Colonic mucosa (tissue), 4 donors: Measurements from ENCODE around the gene LRRC26. TPM values are rescaled to one million over a fixed set of nuclear protein-coding genes. Genes with fewer than 3 reads are reported as not detected.
A peak's percentile ranks its signal among the peaks of the same experiment; 100 is the strongest.

Experiments
- DNase-seq: peaks from one replicate; pipeline ENCODE4 v3.0.0-alpha.2; 2020
- H3K27ac ChIP-seq: fragments of 200-600 bp; one replicate; pipeline ENCODE4 v1.8.0; 2021
- H3K27me3 ChIP-seq: fragments of 200-600 bp; one replicate; pipeline ENCODE4 v1.8.0; 2021
- H3K36me3 ChIP-seq: fragments of 200-600 bp; one replicate; pipeline ENCODE4 v1.8.0; 2021
- H3K4me1 ChIP-seq: fragments of 200-600 bp; one replicate; pipeline ENCODE4 v1.8.0; 2021; ENCODE audit warnings: mild to moderate bottlenecking
- H3K4me3 ChIP-seq: fragments of 200-600 bp; one replicate; pipeline ENCODE4 v1.8.0; 2021
- H3K9ac ChIP-seq, 2 donors: one replicate each; pipeline ENCODE4 v1.7.0; 2013; ENCODE audit warnings: control low read depth in 2 of 2, low read depth in 2 of 2, low read length in 2 of 2
- H3K9me3 ChIP-seq: fragments of 200-600 bp; one replicate; pipeline ENCODE4 v1.8.0; 2021
- CTCF ChIP-seq: fragments of 200-600 bp; IDR thresholded peaks from one replicate; pipeline ENCODE4 v1.8.0; 2022; ENCODE audit warnings: antibody characterized with exemption, mild to moderate bottlenecking
- intact Hi-C: fragments of 100-400 bp; cut with DNase I; formaldehyde crosslinking; loops from one replicate; pipeline ENCODE4 v1.14.1; 2022
- total RNA-seq, 2 donors: library from RNA; stranded (reverse); fragmentation: NEBNext Ultra II Directional in 1 of 2; extraction: Animal tissue kit (Norgen Biotek cat#: 25700) in 1 of 2; gene quantifications; one replicate each; pipeline ENCODE4 v1.2.1, GENCODE V29; 2021
- donor health status: healthy.
- donor health status: DM: no; HTN: no; CAD: no.
- donor health status: DM: no; HTN: no; CAD: no.

Gene LRRC26
- total RNA-seq, 2 donors from 2014 or later, result 64.6 to 95.8 TPM

- H3K4me3 ChIP-seq, result no peak overlapping the region
- no peak overlapping the region for H3K27ac ChIP-seq
- no peaks in the 10 kb centered on the region for H3K36me3 ChIP-seq
- H3K27me3 ChIP-seq, result no peaks in the 10 kb centered on the region
- intact Hi-C loops, result no loop called here
- no peaks in the 10 kb centered on the region for H3K9me3 ChIP-seq
- DNase-seq, result no peak
- H3K4me1 ChIP-seq, result peaks cover under 1% of the 10 kb centered on the region
- H3K9ac ChIP-seq, result peak overlapping the region in 1 of 2 donors; percentile 89
- TF ChIP-seq CTCF, result no peak
Observed at GRCh38 chr9:137216188-137216965, 46.5 kb upstream of the LRRC26 start.

- intact Hi-C loops, result no loop called here
- no peaks in the 10 kb centered on the region for H3K27me3 ChIP-seq
- H3K4me1 ChIP-seq, result no peaks in the 10 kb centered on the region
- no peak for TF ChIP-seq CTCF
- H3K4me3 ChIP-seq, result no peak overlapping the region
- no peaks in the 10 kb centered on the region for H3K36me3 ChIP-seq
- no peak overlapping the region for H3K9ac ChIP-seq
- H3K27ac ChIP-seq, result no peak overlapping the region
- no peaks in the 10 kb centered on the region for H3K9me3 ChIP-seq
- DNase-seq, result no peak
Observed at GRCh38 chr9:137215196-137215986, 45.5 kb upstream of the LRRC26 start.

GRCh38 chr9:137214620-137215019 lies 44.8 kb upstream of the LRRC26 start:
- TF ChIP-seq CTCF, result no peak
- Histone ChIP-seq H3K4me1 (no peaks in the 10 kb centered on the region), H3K9ac (no peak overlapping the region), H3K9me3 (no peaks in the 10 kb centered on the region), H3K27ac (no peak overlapping the region), H3K27me3 (no peaks in the 10 kb centered on the region), H3K4me3 (no peak overlapping the region), H3K36me3 (no peaks in the 10 kb centered on the region)
- intact Hi-C loops, result no loop called here
- DNase-seq, result no peak

GRCh38 chr9:137213160-137214060 lies 43.6 kb upstream of the LRRC26 start:
- no peaks in the 10 kb centered on the region for H3K36me3 ChIP-seq
- no peaks in the 10 kb centered on the region for H3K27me3 ChIP-seq

More at GRCh38 chr9:137213160-137214060, 43.6 kb upstream of the LRRC26 start:
- intact Hi-C loops, result no loop called here
- no peak for DNase-seq
- TF ChIP-seq CTCF, result no peak
- Histone ChIP-seq H3K4me1 (no peaks in the 10 kb centered on the region), H3K27ac (no peak overlapping the region), H3K9me3 (no peaks in the 10 kb centered on the region), H3K9ac (no peak overlapping the region), H3K4me3 (no peak overlapping the region)
